Skeletal muscle tissue (tissue), 4 donors: ENCODE measurements around the gene SCUBE1. TPM values are rescaled to one million over a fixed set of nuclear protein-coding genes. Genes with fewer than 3 reads are reported as not detected.

Experiments
- H3K27ac ChIP-seq: one replicate; pipeline ENCODE4 v1.7.0; 2013; ENCODE audit warnings: mild to moderate bottlenecking, low read depth, low read length, inconsistent platforms
- H3K27me3 ChIP-seq, 3 donors: one replicate each; pipeline ENCODE4 v1.7.0; 2013; ENCODE audit warnings: low read length in 3 of 3; ENCODE audit not compliant: control insufficient read depth in 3 of 3, insufficient read depth in 3 of 3
- H3K36me3 ChIP-seq, 3 donors: one replicate each; pipeline ENCODE4 v1.7.0; 2013; ENCODE audit warnings: low read length in 3 of 3; ENCODE audit not compliant: control insufficient read depth in 3 of 3, insufficient read depth in 3 of 3
- H3K4me1 ChIP-seq, 3 donors: one replicate each; pipeline ENCODE4 v1.7.0; 2013; ENCODE audit warnings: low read length in 3 of 3, mild to moderate bottlenecking in 3 of 3; ENCODE audit not compliant: control insufficient read depth in 3 of 3, insufficient read depth in 3 of 3
- H3K4me3 ChIP-seq, 3 donors: one replicate each; pipeline ENCODE4 v1.7.0; 2013; ENCODE audit warnings: low read length in 3 of 3
- H3K9ac ChIP-seq, 3 donors: one replicate each; pipeline ENCODE4 v1.7.0; 2013; ENCODE audit warnings: low read length in 3 of 3, mild to moderate bottlenecking in 3 of 3, moderate library complexity in 2 of 3, low read depth in 1 of 3
- H3K9me3 ChIP-seq, 3 donors: one replicate each; pipeline ENCODE4 v1.7.0; 2013; ENCODE audit warnings: low read length in 3 of 3; ENCODE audit not compliant: control insufficient read depth in 3 of 3
- total RNA-seq: library from RNA; depleted of rRNA; stranded (reverse); fragments of >200 nt; gene quantifications from one replicate; pipeline ENCODE4 v1.2.3, GENCODE V29; 2014
- donor health status: Osteomylitis.

SCUBE1 gene
- total RNA-seq, 1 donor from 2014 or later, result under 0.01 TPM

GRCh38 chr22:43298062-43298801 lies 44.9 kb downstream of the SCUBE1 start:
- H3K27ac ChIP-seq, result no peak overlapping the region
- peaks cover 3 to 27% (median 21%) of the 10 kb centered on the region in 3 donors for H3K4me1 ChIP-seq
- peaks cover 27 to 30% (median 30%) of the 10 kb centered on the region in 3 donors for H3K27me3 ChIP-seq

GRCh38 chr22:43297270-43298061 lies 45.7 kb downstream of the SCUBE1 start:
- H3K9ac ChIP-seq, result peak overlapping the region in 1 of 3 donors; percentile 8
- H3K4me1 ChIP-seq, result peaks cover 3 to 28% (median 20%) of the 10 kb centered on the region in 3 donors
- no peaks in the 10 kb centered on the region for H3K36me3 ChIP-seq
- no peak overlapping the region for H3K27ac ChIP-seq
- peaks cover 22 to 29% (median 23%) of the 10 kb centered on the region in 3 donors for H3K27me3 ChIP-seq
- no peak overlapping the region for H3K4me3 ChIP-seq
- no peaks in the 10 kb centered on the region for H3K9me3 ChIP-seq

More at GRCh38 chr22:43298062-43298801, 44.9 kb downstream of the SCUBE1 start:
- no peaks in the 10 kb centered on the region for H3K36me3 ChIP-seq
- H3K9ac ChIP-seq, result no peak overlapping the region
- H3K4me3 ChIP-seq, result no peak overlapping the region
- H3K9me3 ChIP-seq, result no peaks in the 10 kb centered on the region

- Histone ChIP-seq H3K9me3 (no peaks in the 10 kb centered on the region), H3K27ac (no peak overlapping the region), H3K4me1 (peaks cover 3 to 30% (median 16%) of the 10 kb centered on the region in 3 donors), H3K4me3 (no peak overlapping the region), H3K27me3 (peaks cover 14 to 24% (median 16%) of the 10 kb centered on the region in 3 donors), H3K9ac (no peak overlapping the region), H3K36me3 (no peaks in the 10 kb centered on the region)
Observed at GRCh38 chr22:43296276-43296902, 46.8 kb downstream of the SCUBE1 start.

DNA sequence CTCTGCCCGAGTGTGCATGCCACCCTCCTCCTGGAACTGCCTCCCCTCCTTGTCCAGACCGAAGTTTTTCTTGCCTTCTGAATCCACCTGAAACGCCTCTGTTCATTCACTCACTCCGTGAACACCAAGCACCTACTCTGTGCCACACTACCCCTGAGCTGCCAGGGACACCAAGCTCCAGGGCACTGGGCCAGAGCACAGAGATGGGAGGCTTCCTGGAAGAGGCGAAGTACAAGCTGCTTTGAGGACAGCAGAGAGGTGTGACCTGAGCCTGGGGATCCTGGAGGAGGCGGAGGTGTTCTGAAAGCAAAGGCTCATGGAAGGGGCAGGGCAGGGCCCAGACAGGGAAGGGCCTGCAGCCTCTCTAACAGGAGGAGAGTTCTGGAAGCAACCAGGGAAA lies 47.5 kb downstream of the SCUBE1 start:
- H3K27ac ChIP-seq, result no peak overlapping the region
- no peaks in the 10 kb centered on the region for H3K36me3 ChIP-seq
- peaks cover 3 to 30% (median 16%) of the 10 kb centered on the region in 3 donors for H3K4me1 ChIP-seq
- H3K9ac ChIP-seq, result peak overlapping the region in 1 of 3 donors; percentile 25
- no peaks in the 10 kb centered on the region for H3K9me3 ChIP-seq
- no peak overlapping the region for H3K4me3 ChIP-seq
- H3K27me3 ChIP-seq, result peaks cover 13 to 24% (median 16%) of the 10 kb centered on the region in 3 donors

DNA sequence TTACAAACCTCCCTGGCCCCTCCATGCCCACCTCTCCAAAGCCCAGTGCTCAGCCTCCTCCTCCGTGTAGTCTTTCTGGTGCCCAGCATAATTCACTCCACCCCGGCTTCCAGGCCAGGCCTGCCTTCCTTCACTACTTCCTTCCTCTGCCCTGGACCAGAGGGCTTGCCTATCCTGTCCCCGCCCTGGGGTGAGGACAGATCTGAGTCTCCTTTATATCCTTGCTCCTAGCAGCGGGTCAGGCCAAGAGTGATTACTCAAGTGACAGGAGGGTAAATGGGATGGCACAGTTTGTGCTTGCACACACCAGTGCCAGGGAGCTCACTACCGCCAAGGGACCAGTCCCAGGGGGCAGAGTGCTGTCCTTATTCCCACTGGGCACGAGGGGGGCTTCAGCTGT lies 48.0 kb downstream of the SCUBE1 start:
- Histone ChIP-seq H3K9ac (peak overlapping the region in 1 of 3 donors; percentile 16), H3K4me1 (peaks cover 6 to 34% (median 19%) of the 10 kb centered on the region in 3 donors)

DNA sequence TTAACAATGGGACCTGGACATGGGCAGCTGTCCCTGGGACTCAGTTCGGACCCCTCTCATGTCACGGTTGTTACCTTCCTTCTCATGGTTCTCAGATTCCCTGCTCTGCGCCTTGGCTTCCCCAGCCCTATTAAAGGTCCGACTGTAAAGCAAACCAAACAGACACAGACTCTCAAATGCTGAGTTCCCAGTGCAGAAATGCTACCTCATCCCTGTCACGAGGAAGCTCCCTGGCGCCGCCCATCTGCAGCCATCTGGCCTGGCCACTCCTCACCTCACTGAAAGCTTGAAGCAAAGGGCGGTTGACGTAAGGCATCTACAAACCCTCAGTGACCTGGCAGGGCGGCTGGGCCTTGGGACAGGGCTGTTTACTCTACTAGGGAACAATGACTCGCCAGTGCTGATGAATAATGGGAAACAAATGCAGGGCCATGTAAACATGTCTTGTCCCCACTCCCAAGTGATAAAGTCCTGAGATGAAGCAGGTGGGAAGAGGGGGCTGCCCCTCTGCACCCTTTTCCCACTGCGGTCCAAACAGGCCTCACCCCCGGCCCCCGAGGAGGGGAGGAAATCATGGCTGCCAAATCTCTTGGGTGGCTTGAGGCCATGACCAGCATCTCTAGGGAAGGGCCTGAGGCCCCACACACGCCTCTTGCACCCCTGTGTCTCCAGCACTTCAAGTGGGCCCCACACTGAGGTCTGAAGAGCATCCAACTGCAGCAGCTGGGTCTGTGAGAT lies 49.3 kb downstream of the SCUBE1 start:
- peaks cover 12 to 41% (median 31%) of the 10 kb centered on the region in 3 donors for H3K4me1 ChIP-seq

More for the DNA sequence above, 48.0 kb downstream of the SCUBE1 start:
- H3K36me3 ChIP-seq, result no peaks in the 10 kb centered on the region
- H3K27me3 ChIP-seq, result peaks cover 12 to 28% (median 17%) of the 10 kb centered on the region in 3 donors
- no peaks in the 10 kb centered on the region for H3K9me3 ChIP-seq
- H3K4me3 ChIP-seq, result no peak overlapping the region
- no peak overlapping the region for H3K27ac ChIP-seq

GRCh38 chr22:43293259-43293654 lies 49.9 kb downstream of the SCUBE1 start:
- Histone ChIP-seq H3K9ac (no peak overlapping the region), H3K4me3 (no peak overlapping the region), H3K27ac (no peak overlapping the region), H3K36me3 (no peaks in the 10 kb centered on the region), H3K9me3 (no peaks in the 10 kb centered on the region), H3K27me3 (peaks cover 14 to 27% (median 16%) of the 10 kb centered on the region in 3 donors), H3K4me1 (peaks cover 12 to 41% (median 31%) of the 10 kb centered on the region in 3 donors)

More for the DNA sequence above, 49.3 kb downstream of the SCUBE1 start:
- Histone ChIP-seq H3K36me3 (no peaks in the 10 kb centered on the region), H3K9ac (no peak overlapping the region), H3K9me3 (no peaks in the 10 kb centered on the region), H3K27me3 (peaks cover 14 to 21% (median 17%) of the 10 kb centered on the region in 3 donors), H3K4me3 (no peak overlapping the region), H3K27ac (no peak overlapping the region)

GRCh38 chr22:43292630-43293018 lies 50.5 kb downstream of the SCUBE1 start:
- H3K9ac ChIP-seq, result no peak overlapping the region
- no peak overlapping the region for H3K4me3 ChIP-seq
- no peak overlapping the region for H3K27ac ChIP-seq
- no peaks in the 10 kb centered on the region for H3K36me3 ChIP-seq
- H3K9me3 ChIP-seq, result no peaks in the 10 kb centered on the region
- peaks cover 14 to 27% (median 16%) of the 10 kb centered on the region in 3 donors for H3K27me3 ChIP-seq
- peaks cover 12 to 36% (median 31%) of the 10 kb centered on the region in 3 donors for H3K4me1 ChIP-seq

DNA sequence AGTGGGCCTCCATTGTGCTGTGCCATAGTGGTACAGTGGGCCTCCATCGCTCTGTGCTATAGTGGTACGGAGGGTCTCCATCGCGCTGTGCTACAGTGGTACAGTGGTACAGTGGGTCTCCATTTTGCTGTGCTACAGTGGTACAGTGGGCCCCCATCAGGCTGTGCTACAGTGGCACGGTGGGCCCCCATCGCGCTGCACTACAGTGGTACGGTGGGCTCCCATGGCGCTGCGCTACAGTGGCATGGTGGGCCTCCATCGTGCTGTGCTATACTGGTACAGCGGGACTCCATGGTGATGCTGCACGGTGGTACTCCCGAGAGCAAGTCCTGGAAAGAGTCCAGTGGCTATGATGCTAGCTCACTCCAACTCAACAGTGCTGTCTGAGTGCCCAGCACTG lies 51.8 kb downstream of the SCUBE1 start:
- Histone ChIP-seq H3K9me3 (no peaks in the 10 kb centered on the region), H3K27me3 (peaks cover 14 to 27% (median 18%) of the 10 kb centered on the region in 3 donors), H3K4me3 (no peak overlapping the region), H3K36me3 (no peaks in the 10 kb centered on the region), H3K27ac (no peak overlapping the region), H3K4me1 (peaks cover 12 to 30% (median 25%) of the 10 kb centered on the region in 3 donors), H3K9ac (no peak overlapping the region)
